CD14-positive monocyte (primary cell): ENCODE results near the gene TBX15. TPM values are rescaled to one million over a fixed set of nuclear protein-coding genes. Genes with fewer than 3 reads are reported as not detected.

ENCODE experiments used
- DNase-seq, 3 donors: peaks; one replicate each; pipeline ENCODE4 v3.0.0-alpha.2; 2011 to 2022
- H2AFZ ChIP-seq: 2 replicates; pipeline ENCODE4 v1.6.0; 2012; ENCODE audit warnings: mild to moderate bottlenecking, low read depth, low read length, inconsistent platforms; ENCODE audit not compliant: insufficient read depth, poor library complexity, severe bottlenecking
- H3K27ac ChIP-seq, 2 donors: 1 replicate in 1 of 2; 2 replicates in 1 of 2; pipeline ENCODE4 v1.5.1; 2012 to 2013; ENCODE audit warnings: low read length in 2 of 2, control low read depth in 1 of 2, inconsistent platforms in 1 of 2, low read depth in 1 of 2, mild to moderate bottlenecking in 1 of 2
- H3K27me3 ChIP-seq, 2 donors: one replicate each; pipeline versions ENCODE4 v1.6.0 to v1.6.1; 2011 to 2013; ENCODE audit warnings: low read length in 2 of 2; ENCODE audit not compliant: control insufficient read depth in 2 of 2, insufficient read depth in 2 of 2
- H3K36me3 ChIP-seq, 2 donors: replicated peaks in 1 of 2; 1 replicate in 1 of 2; 2 replicates in 1 of 2; pipeline versions ENCODE4 v1.5.1 to v1.6.1; 2012 to 2013; ENCODE audit warnings: low read length in 2 of 2, control low read depth in 1 of 2, inconsistent platforms in 1 of 2, mild to moderate bottlenecking in 1 of 2; ENCODE audit not compliant: insufficient read depth in 2 of 2, control insufficient read depth in 1 of 2
- H3K4me1 ChIP-seq, 2 donors: 1 replicate in 1 of 2; 2 replicates in 1 of 2; pipeline versions ENCODE4 v1.5.1 to v1.6.1; 2012 to 2013; ENCODE audit warnings: low read length in 2 of 2, control low read depth in 1 of 2, inconsistent platforms in 1 of 2, mild to moderate bottlenecking in 1 of 2, moderate library complexity in 1 of 2; ENCODE audit not compliant: insufficient read depth in 2 of 2, control insufficient read depth in 1 of 2
- H3K4me2 ChIP-seq: replicated peaks from 2 replicates; pipeline ENCODE3; 2012; ENCODE audit warnings: low read length, moderate library complexity, mild to moderate bottlenecking; ENCODE audit not compliant: poor library complexity, severe bottlenecking; ENCODE audit errors: extremely low read depth
- H3K4me3 ChIP-seq, 3 experiments: fragments of 200-600 bp in 1 of 3; sonication (generic) in 1 of 3; replicated peaks in 1 of 3; 1 replicate in 2 of 3; 2 replicates in 1 of 3; pipeline ENCODE4 v1.5.1; 2011 to 2013; ENCODE audit warnings: low read length in 3 of 3, mild to moderate bottlenecking in 3 of 3, control low read depth in 2 of 3, low read depth in 2 of 3, inconsistent platforms in 1 of 3, moderate library complexity in 1 of 3
- H3K79me2 ChIP-seq: 2 replicates; pipeline ENCODE4 v1.6.0; 2012; ENCODE audit warnings: mild to moderate bottlenecking, control low read depth, inconsistent platforms, low read length, moderate library complexity; ENCODE audit not compliant: insufficient read depth
- H3K9ac ChIP-seq: 2 replicates; pipeline ENCODE4 v1.6.0; 2017; ENCODE audit warnings: low read length, mild to moderate bottlenecking; ENCODE audit not compliant: insufficient read depth, poor library complexity, severe bottlenecking
- H3K9me3 ChIP-seq, 2 donors: replicated peaks in 1 of 2; 1 replicate in 1 of 2; 2 replicates in 1 of 2; pipeline versions ENCODE4 v1.5.1 to v1.6.1; 2012 to 2013; ENCODE audit warnings: low read length in 2 of 2, control low read depth in 1 of 2; ENCODE audit not compliant: control insufficient read depth in 1 of 2, insufficient read depth in 1 of 2
- H4K20me1 ChIP-seq: 2 replicates; pipeline ENCODE4 v1.6.0; 2012; ENCODE audit warnings: mild to moderate bottlenecking, low read length, control low read depth, moderate library complexity; ENCODE audit not compliant: insufficient read depth
- H3K27ac Mint-ChIP-seq, 7 donors: one replicate each; pipeline ENCODE4 v1.8.0; 2020; ENCODE audit warnings: mild to moderate bottlenecking in 7 of 7, mixed read lengths in 7 of 7, moderate library complexity in 6 of 7, inconsistent platforms in 2 of 7
- H3K27me3 Mint-ChIP-seq, 3 donors: one replicate each; pipeline ENCODE4 v1.8.0; 2021 to 2022; ENCODE audit warnings: low read depth in 3 of 3, mild to moderate bottlenecking in 3 of 3, mixed read lengths in 3 of 3, moderate library complexity in 3 of 3, inconsistent platforms in 1 of 3
- H3K36me3 Mint-ChIP-seq, 2 donors: one replicate each; pipeline ENCODE4 v1.8.0; 2020; ENCODE audit warnings: mixed read lengths in 2 of 2, inconsistent platforms in 1 of 2, mild to moderate bottlenecking in 1 of 2
- H3K4me1 Mint-ChIP-seq: one replicate; pipeline ENCODE4 v1.8.0; 2020; ENCODE audit warnings: mild to moderate bottlenecking, mixed read lengths
- H3K4me3 Mint-ChIP-seq, 2 donors: one replicate each; pipeline ENCODE4 v1.8.0; 2020; ENCODE audit warnings: mild to moderate bottlenecking in 2 of 2, mixed read lengths in 2 of 2, moderate library complexity in 1 of 2
- H3K9me3 Mint-ChIP-seq, 7 donors: one replicate each; pipeline ENCODE4 v1.8.0; 2020 to 2022; ENCODE audit warnings: mixed read lengths in 7 of 7, mild to moderate bottlenecking in 6 of 7, moderate library complexity in 6 of 7, inconsistent platforms in 2 of 7
- CTCF ChIP-seq: fragments of 200-600 bp; IDR thresholded peaks from one replicate; pipeline ENCODE4 v1.8.0; 2022; ENCODE audit warnings: antibody characterized with exemption, mild to moderate bottlenecking
- WGBS: methylation state at CpG from one replicate; pipeline ENCODE4 v1.1.5; 2013; ENCODE audit warnings: missing lambda C conversion rate; ENCODE audit not compliant: insufficient coverage; 5-methylcytosine and 5-hydroxymethylcytosine counted together
- intact Hi-C, 2 donors: fragments of 100-400 bp; cut with micrococcal nuclease; formaldehyde crosslinking; loops; one replicate each; pipeline versions ENCODE4 v1.15.0 to v1.15.1; 2023
- polyA plus RNA-seq, 3 donors: library from polyadenylated mRNA; depleted of rRNA in 1 of 3; unstranded in 2 of 3; stranded (reverse) in 1 of 3; fragments of 300-500 nt in 2 of 3; fragments of >200 nt in 1 of 3; fragmentation: Illumina TruSeq in 2 of 3; gene quantifications; 1 replicate in 2 of 3; 2 replicates in 1 of 3; pipeline ENCODE4 v1.2.3, GENCODE V29; 2012 to 2021

TBX15 gene
- polyA plus RNA-seq, 3 donors, result not detected

- H3K9ac ChIP-seq, result no peak overlapping the region
- 100% methylated on average over 1 of the region's 3 CpGs for WGBS
- H3K4me3 Mint-ChIP-seq, result no peak overlapping the region
- peaks cover 0 to 1% (median 0%) of the 10 kb centered on the region in 3 donors for H3K27me3 Mint-ChIP-seq
- no peak overlapping the region for H3K27ac ChIP-seq
- H3K9me3 Mint-ChIP-seq, result no peaks in the 10 kb centered on the region
- H3K4me1 Mint-ChIP-seq, result no peaks in the 10 kb centered on the region
- no peak for DNase-seq
- TF ChIP-seq CTCF, result no peak
- H3K79me2 ChIP-seq, result no peaks in the 10 kb centered on the region
- no peaks in the 10 kb centered on the region for H3K36me3 Mint-ChIP-seq
- peaks cover 0 to 5% of the 10 kb centered on the region in 2 donors for H3K9me3 ChIP-seq
- H3K27ac Mint-ChIP-seq, result no peak overlapping the region
- no peaks in the 10 kb centered on the region for H3K4me1 ChIP-seq
- H3K4me2 ChIP-seq, result no peak overlapping the region
- no peak overlapping the region for H3K4me3 ChIP-seq
- no peaks in the 10 kb centered on the region for H3K36me3 ChIP-seq
- no peak overlapping the region for H2AFZ ChIP-seq
- no peaks in the 10 kb centered on the region for H3K27me3 ChIP-seq
- no peaks in the 10 kb centered on the region for H4K20me1 ChIP-seq
- intact Hi-C loops, result no loop called here
Measured at GRCh38 chr1:118877668-118878396, 110.3 kb downstream of the TBX15 start.

GRCh38 chr1:118871582-118872171, 116.5 kb downstream of the TBX15 start:
- DNase-seq, result no peak
- Histone ChIP-seq H3K36me3 (no peaks in the 10 kb centered on the region), H3K4me2 (no peak overlapping the region), H3K79me2 (no peaks in the 10 kb centered on the region), H3K4me1 (no peaks in the 10 kb centered on the region), H3K4me3 (no peak overlapping the region), H2AFZ (no peak overlapping the region), H4K20me1 (no peaks in the 10 kb centered on the region), H3K27ac (no peak overlapping the region), H3K9ac (no peak overlapping the region), H3K9me3 (no peaks in the 10 kb centered on the region), H3K27me3 (no peaks in the 10 kb centered on the region)
- Mint-ChIP-seq H3K36me3 (no peaks in the 10 kb centered on the region), H3K9me3 (peaks cover 0 to 6% (median 0%) of the 10 kb centered on the region in 7 donors), H3K4me1 (no peaks in the 10 kb centered on the region), H3K4me3 (no peak overlapping the region), H3K27me3 (peaks cover 0 to 2% (median 0%) of the 10 kb centered on the region in 3 donors), H3K27ac (no peak overlapping the region)
- intact Hi-C loops, result no loop called here
- 92% methylated on average over 2 of the region's 7 CpGs for WGBS
- TF ChIP-seq CTCF, result no peak
